ENCODE measurements around the gene C19orf53.

DNA sequence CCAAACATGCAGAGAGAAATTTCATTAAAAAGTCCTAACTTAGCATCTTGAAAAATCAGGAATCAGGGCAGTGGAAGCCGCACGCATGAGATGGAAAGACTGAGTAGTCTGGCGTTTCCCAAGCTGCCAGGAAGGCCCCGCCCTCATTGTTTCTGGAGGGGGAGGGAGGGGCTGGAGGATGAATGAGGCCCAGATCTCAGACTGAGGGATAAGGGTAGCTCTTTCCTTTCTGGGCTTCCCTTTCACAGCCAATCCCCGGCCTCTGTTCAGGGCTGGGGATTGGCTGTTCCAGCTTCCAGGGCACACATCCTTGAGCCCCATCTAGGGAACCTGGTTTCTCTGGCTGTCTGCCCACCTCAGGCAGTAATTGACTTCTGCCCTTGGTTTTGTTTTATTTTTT lies 7.3 kb downstream of the C19orf53 start:
- no peak for TF ChIP-seq CTCF (IDR thresholded peaks at IDR 0.05)
- no peak for TF ChIP-seq POLR2A (IDR thresholded peaks at IDR 0.05)
